Measurements from ENCODE around the gene MSRB1.
A peak's percentile ranks its signal among the peaks of the same experiment; 100 is the strongest.

MSRB1 gene

DNA sequence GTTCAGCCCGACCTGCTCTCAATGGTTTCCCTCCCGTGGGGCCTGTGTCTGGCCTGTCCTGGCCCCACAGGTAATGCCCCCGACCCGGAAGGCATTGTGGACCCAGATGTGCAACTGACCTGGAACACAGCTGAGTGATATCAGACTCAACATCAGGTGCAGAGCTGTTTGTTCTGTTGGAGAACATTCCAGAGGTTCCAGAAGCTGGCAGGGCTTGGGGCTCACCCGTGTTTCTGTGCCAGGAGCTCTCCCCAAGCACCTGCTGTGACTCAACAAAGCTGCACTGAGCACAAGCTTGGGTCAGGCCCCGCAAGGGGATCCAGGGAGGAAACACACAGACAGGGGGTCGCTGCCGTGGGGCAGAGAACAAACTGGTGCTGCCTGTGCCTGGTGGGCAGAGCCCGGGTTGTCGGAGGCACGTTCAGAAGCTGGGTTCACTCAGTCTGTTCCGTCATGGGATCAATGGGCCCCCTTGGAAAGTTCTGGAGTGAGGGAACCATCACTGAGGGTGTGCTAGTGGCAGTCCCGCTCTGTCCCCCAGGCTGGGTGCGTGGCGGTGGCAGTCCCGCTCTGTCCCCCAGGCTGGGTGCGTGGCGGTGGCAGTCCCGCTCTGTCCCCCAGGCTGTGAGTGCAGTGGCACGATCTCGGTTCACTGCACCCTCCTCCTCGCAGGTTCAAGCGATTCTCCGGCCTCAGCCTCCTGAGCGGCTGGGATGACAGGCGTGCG, 46.9 kb downstream of the MSRB1 start:
- peak; percentile 34 for DNase-seq

GRCh38 chr16:1895068-1895467, 47.9 kb downstream of the MSRB1 start:
- DNase-seq: no peak

- DNase-seq: peak; percentile 39
Measured at GRCh38 chr16:1890708-1891050, 52.3 kb downstream of the MSRB1 start.

DNA sequence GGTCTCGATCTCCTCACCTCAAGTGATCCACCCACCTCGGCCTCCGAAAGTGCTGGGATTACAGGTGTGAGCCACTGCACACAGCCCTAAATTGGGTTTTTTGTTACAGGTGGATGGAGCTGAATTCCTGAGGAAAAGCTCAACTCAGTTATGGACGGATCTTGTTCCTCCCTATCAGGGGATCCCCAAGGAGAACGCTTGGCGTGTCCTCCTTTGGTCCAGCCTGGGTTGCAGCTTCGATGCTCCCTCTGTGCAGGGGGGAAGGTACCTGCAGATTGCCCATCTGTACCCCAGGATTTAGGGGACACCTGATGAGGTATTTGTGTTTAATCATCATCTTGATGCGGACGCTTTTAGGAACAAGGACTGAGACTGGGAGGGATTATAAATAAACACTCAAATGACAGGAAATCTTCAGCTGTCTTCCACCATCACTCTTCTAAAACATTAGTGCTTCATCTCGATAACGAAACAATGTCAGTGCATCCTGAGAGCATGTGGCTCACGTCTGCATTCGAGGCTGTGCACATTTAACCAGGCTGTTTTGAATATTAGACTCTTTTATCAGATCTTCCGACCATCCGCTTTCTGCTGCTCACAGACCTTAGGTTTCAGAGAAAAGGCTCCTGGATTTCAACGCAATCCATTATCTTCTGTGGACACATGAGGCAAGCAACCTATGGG, 52.8 kb downstream of the MSRB1 start:
- no peak for DNase-seq

Data from NCI-H69 (cell line).